Measurements from ENCODE around the gene LRRFIP1. TPM values are rescaled to one million over a fixed set of nuclear protein-coding genes. Genes with fewer than 3 reads are reported as not detected.

Gene LRRFIP1
- total and polyA plus RNA-seq, 2 of the 13 experiments (the other 11 are each of a cell fraction or from before 2014, with no cell fraction given) = 15.9 to 40.5 TPM

DNA sequence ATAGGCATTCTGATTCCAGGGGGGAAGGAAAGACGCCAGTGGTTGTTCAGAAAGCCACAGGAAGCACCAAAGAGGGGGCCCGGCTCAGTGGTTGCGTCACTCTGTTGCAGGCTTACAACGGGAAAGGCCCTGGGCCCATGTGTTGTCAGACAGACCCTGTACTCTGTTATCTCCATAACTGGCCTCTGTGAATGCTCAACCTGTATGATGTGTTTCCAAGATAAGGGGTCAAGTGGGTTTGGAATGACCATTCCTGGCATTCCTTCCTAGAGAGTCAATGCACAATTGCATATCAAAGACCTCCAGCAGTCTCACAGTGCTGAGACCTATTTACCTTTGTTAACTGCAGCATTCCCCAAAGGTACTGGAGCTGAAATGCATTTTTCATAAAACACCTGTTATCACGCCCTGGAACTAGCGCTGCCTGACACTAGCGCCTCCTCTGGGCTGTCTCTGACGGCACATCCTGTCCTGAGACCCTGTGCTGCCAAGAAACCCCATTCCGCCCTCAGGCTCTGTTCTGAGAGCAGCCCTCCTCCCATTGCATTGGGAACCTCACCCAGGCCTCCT lies 13.2 kb upstream of the LRRFIP1 start (continued):
- TF ChIP-seq ARHGAP35 (CRISPR knock-in tag; IDR thresholded peaks at IDR 0.05; ENCODE audit: borderline replicate concordance) = no peak
- no peak for TF ChIP-seq ZNF224 (CRISPR knock-in tag; IDR thresholded peaks at IDR 0.05)
- TF ChIP-seq MTF1 (CRISPR knock-in tag; IDR thresholded peaks at IDR 0.05) = 0 out of 2 replicates have a peak, but pooled peaks have one; percentile 28
- no peak for TF ChIP-seq NAIF1 (CRISPR knock-in tag; IDR thresholded peaks at IDR 0.05; ENCODE audit: borderline replicate concordance)
- TF ChIP-seq FOXA3 (CRISPR knock-in tag; IDR thresholded peaks at IDR 0.05) = peak; percentile 95
- TF ChIP-seq ZNF788 (CRISPR knock-in tag; IDR thresholded peaks at IDR 0.05; ENCODE audit: borderline replicate concordance) = peak; percentile 98
- TF ChIP-seq ZNF253 (CRISPR knock-in tag; IDR thresholded peaks at IDR 0.05; ENCODE audit: borderline replicate concordance) = no peak
- TF ChIP-seq IRF2 (CRISPR knock-in tag; IDR thresholded peaks at IDR 0.05) = peak; percentile 97
- TF ChIP-seq KDM5B (CRISPR knock-in tag; IDR thresholded peaks at IDR 0.05; ENCODE audit: borderline replicate concordance) = peak; percentile 40; the same call in 1 of the 2 replicates
- TF ChIP-seq ZFP41 (CRISPR knock-in tag; IDR thresholded peaks at IDR 0.05; ENCODE audit: borderline replicate concordance) = no peak
- TF ChIP-seq GABPA (IDR thresholded peaks at IDR 0.05; ENCODE audit: low read depth, low read length) = no peak
- peak; percentile 64 for TF ChIP-seq GABPA (CRISPR knock-in tag; IDR thresholded peaks at IDR 0.05; ENCODE audit: low read depth)
- TF ChIP-seq ZNF891 (CRISPR knock-in tag; IDR thresholded peaks at IDR 0.05) = no peak
- no peak for TF ChIP-seq IRX3 (CRISPR knock-in tag; IDR thresholded peaks at IDR 0.05; ENCODE audit: borderline replicate concordance, low read depth)
- no peak for TF ChIP-seq DR1 (CRISPR knock-in tag; IDR thresholded peaks at IDR 0.05)
- TF ChIP-seq, protein P1, sequence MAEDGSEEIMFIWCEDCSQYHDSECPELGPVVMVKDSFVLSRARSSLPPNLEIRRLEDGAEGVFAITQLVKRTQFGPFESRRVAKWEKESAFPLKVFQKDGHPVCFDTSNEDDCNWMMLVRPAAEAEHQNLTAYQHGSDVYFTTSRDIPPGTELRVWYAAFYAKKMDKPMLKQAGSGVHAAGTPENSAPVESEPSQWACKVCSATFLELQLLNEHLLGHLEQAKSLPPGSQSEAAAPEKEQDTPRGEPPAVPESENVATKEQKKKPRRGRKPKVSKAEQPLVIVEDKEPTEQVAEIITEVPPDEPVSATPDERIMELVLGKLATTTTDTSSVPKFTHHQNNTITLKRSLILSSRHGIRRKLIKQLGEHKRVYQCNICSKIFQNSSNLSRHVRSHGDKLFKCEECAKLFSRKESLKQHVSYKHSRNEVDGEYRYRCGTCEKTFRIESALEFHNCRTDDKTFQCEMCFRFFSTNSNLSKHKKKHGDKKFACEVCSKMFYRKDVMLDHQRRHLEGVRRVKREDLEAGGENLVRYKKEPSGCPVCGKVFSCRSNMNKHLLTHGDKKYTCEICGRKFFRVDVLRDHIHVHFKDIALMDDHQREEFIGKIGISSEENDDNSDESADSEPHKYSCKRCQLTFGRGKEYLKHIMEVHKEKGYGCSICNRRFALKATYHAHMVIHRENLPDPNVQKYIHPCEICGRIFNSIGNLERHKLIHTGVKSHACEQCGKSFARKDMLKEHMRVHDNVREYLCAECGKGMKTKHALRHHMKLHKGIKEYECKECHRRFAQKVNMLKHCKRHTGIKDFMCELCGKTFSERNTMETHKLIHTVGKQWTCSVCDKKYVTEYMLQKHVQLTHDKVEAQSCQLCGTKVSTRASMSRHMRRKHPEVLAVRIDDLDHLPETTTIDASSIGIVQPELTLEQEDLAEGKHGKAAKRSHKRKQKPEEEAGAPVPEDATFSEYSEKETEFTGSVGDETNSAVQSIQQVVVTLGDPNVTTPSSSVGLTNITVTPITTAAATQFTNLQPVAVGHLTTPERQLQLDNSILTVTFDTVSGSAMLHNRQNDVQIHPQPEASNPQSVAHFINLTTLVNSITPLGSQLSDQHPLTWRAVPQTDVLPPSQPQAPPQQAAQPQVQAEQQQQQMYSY (CRISPR knock-in tag; IDR thresholded peaks at IDR 0.05) = no peak
- TF ChIP-seq TRIM24 (CRISPR knock-in tag; IDR thresholded peaks at IDR 0.05) = 0 out of 2 replicates have a peak, but pooled peaks have one; percentile 26
- TF ChIP-seq WIZ (CRISPR knock-in tag; IDR thresholded peaks at IDR 0.05) = peak; percentile 67; the same call in 1 of the 2 replicates
- TF ChIP-seq HDAC2 (CRISPR knock-in tag; IDR thresholded peaks at IDR 0.05) = peak; percentile 99
- TF ChIP-seq, protein P2, sequence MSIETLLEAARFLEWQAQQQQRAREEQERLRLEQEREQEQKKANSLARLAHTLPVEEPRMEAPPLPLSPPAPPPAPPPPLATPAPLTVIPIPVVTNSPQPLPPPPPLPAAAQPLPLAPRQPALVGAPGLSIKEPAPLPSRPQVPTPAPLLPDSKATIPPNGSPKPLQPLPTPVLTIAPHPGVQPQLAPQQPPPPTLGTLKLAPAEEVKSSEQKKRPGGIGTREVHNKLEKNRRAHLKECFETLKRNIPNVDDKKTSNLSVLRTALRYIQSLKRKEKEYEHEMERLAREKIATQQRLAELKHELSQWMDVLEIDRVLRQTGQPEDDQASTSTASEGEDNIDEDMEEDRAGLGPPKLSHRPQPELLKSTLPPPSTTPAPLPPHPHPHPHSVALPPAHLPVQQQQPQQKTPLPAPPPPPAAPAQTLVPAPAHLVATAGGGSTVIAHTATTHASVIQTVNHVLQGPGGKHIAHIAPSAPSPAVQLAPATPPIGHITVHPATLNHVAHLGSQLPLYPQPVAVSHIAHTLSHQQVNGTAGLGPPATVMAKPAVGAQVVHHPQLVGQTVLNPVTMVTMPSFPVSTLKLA (IDR thresholded peaks at IDR 0.05) = 0 out of 2 replicates have a peak, but pooled peaks have one; percentile 12
- peak; percentile 86 for TF ChIP-seq DMAP1 (CRISPR knock-in tag; IDR thresholded peaks at IDR 0.05)
- no peak for TF ChIP-seq ZBTB42 (CRISPR knock-in tag; IDR thresholded peaks at IDR 0.05)
- TF ChIP-seq ZBTB7B (CRISPR knock-in tag; IDR thresholded peaks at IDR 0.05) = peak; percentile 98
- no peak for TF ChIP-seq ELK4 (CRISPR knock-in tag; IDR thresholded peaks at IDR 0.05; ENCODE audit: borderline replicate concordance)
- TF ChIP-seq ZNF34 (CRISPR knock-in tag; IDR thresholded peaks at IDR 0.05; ENCODE audit: borderline replicate concordance) = no peak
- no peak for TF ChIP-seq ZNF101 (CRISPR knock-in tag; IDR thresholded peaks at IDR 0.05; ENCODE audit: borderline replicate concordance, low read depth)
- TF ChIP-seq CHCHD3 (CRISPR knock-in tag; IDR thresholded peaks at IDR 0.05) = no peak

Measured in HepG2 (cell line).